Measurements from ENCODE around the gene PACS2.

GRCh38 chr14:105283028-105283427, 31.5 kb upstream of the PACS2 start:
- no peak for TF ChIP-seq EZH2 (IDR thresholded peaks at IDR 0.05; ENCODE audit: insufficient read depth, poor library complexity, severe bottlenecking)
- no peak for TF ChIP-seq EZH2phosphoT487 (IDR thresholded peaks at IDR 0.05; ENCODE audit: insufficient read depth, low read depth)

All from GM23248 (cell line).